ENCODE measurements around the gene UBE2E2.

UBE2E2 gene

DNA sequence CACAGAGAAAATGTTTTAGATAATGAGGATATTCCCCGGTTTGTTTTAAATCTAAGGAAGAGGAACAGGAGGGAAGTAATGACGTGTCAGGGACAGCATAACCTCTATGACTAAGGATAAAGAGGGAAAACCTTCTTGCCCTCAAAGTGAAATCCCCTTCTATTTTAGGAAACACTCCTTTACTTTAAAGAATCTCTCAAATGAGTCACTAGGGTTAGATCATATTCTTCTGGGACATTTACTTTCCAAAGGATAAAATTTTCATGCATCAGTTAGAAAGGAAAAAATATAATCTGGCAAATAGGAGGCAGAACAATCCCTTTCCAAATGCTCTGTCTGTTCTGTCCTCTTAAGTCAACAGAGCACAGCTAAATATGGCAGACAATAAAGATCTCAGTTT lies 43.2 kb upstream of the UBE2E2 start:
- no peaks in the 10 kb centered on the region for H3K79me2 ChIP-seq (ENCODE audit: control insufficient read depth, low read length)
- H3K36me3 ChIP-seq (ENCODE audit: control insufficient read depth, low read length), result no peaks in the 10 kb centered on the region
- no peaks in the 10 kb centered on the region for H4K20me1 ChIP-seq (ENCODE audit: control insufficient read depth, insufficient read depth, low read depth, low read length)
- TF ChIP-seq, protein P1, sequence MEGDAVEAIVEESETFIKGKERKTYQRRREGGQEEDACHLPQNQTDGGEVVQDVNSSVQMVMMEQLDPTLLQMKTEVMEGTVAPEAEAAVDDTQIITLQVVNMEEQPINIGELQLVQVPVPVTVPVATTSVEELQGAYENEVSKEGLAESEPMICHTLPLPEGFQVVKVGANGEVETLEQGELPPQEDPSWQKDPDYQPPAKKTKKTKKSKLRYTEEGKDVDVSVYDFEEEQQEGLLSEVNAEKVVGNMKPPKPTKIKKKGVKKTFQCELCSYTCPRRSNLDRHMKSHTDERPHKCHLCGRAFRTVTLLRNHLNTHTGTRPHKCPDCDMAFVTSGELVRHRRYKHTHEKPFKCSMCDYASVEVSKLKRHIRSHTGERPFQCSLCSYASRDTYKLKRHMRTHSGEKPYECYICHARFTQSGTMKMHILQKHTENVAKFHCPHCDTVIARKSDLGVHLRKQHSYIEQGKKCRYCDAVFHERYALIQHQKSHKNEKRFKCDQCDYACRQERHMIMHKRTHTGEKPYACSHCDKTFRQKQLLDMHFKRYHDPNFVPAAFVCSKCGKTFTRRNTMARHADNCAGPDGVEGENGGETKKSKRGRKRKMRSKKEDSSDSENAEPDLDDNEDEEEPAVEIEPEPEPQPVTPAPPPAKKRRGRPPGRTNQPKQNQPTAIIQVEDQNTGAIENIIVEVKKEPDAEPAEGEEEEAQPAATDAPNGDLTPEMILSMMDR (IDR thresholded peaks at IDR 0.05; ENCODE audit: low read depth, low read length, poor library complexity, severe bottlenecking), result no peak
- TF ChIP-seq EZH2phosphoT487 (IDR thresholded peaks at IDR 0.05; ENCODE audit: borderline replicate concordance, low read length), result no peak
- H3K9me2 ChIP-seq (replicated peaks; ENCODE audit: control insufficient read depth, low read length), result no peaks in the 10 kb centered on the region
- H3K27me3 ChIP-seq (ENCODE audit: control insufficient read depth, low read length), result peaks cover 15% of the 10 kb centered on the region; the same call in 1 of the 2 replicates
- no peaks in the 10 kb centered on the region for H3K9me3 ChIP-seq (ENCODE audit: control insufficient read depth, insufficient read depth, low read length)
- H3K4me2 ChIP-seq (ENCODE audit: low read length), result no peak overlapping the region
- no peaks in the 10 kb centered on the region for H3F3A ChIP-seq (ENCODE audit: control insufficient read depth, insufficient read depth)
- no peak overlapping the region for H3K27ac ChIP-seq (ENCODE audit: low read depth, low read length)
- peaks cover 13% of the 10 kb centered on the region for H3K4me1 ChIP-seq (ENCODE audit: control insufficient read depth, low read length)
- no peak overlapping the region for H3K4me3 ChIP-seq (ENCODE audit: low read length)

- H3K4me3 ChIP-seq (ENCODE audit: low read length), result no peak overlapping the region
- peaks cover 13% of the 10 kb centered on the region for H3K4me1 ChIP-seq (ENCODE audit: control insufficient read depth, low read length)
- H3K79me2 ChIP-seq (ENCODE audit: control insufficient read depth, low read length), result no peaks in the 10 kb centered on the region
- H3K4me2 ChIP-seq (ENCODE audit: low read length), result no peak overlapping the region
- H3K36me3 ChIP-seq (ENCODE audit: control insufficient read depth, low read length), result no peaks in the 10 kb centered on the region
- TF ChIP-seq, protein P1 (IDR thresholded peaks at IDR 0.05; ENCODE audit: low read depth, low read length, poor library complexity, severe bottlenecking), result no peak
- TF ChIP-seq EZH2phosphoT487 (IDR thresholded peaks at IDR 0.05; ENCODE audit: borderline replicate concordance, low read length), result no peak
- no peaks in the 10 kb centered on the region for H3K9me2 ChIP-seq (replicated peaks; ENCODE audit: control insufficient read depth, low read length)
- no peaks in the 10 kb centered on the region for H4K20me1 ChIP-seq (ENCODE audit: control insufficient read depth, insufficient read depth, low read depth, low read length)
- peaks cover 16% of the 10 kb centered on the region; the same call in 1 of the 2 replicates for H3K27me3 ChIP-seq (ENCODE audit: control insufficient read depth, low read length)
- no peaks in the 10 kb centered on the region for H3K9me3 ChIP-seq (ENCODE audit: control insufficient read depth, insufficient read depth, low read length)
- H3F3A ChIP-seq (ENCODE audit: control insufficient read depth, insufficient read depth), result no peaks in the 10 kb centered on the region
- no peak overlapping the region for H3K27ac ChIP-seq (ENCODE audit: low read depth, low read length)
These were observed 41.8 kb upstream of the UBE2E2 start for GRCh38 chr3:23161308-23161707.

DNA sequence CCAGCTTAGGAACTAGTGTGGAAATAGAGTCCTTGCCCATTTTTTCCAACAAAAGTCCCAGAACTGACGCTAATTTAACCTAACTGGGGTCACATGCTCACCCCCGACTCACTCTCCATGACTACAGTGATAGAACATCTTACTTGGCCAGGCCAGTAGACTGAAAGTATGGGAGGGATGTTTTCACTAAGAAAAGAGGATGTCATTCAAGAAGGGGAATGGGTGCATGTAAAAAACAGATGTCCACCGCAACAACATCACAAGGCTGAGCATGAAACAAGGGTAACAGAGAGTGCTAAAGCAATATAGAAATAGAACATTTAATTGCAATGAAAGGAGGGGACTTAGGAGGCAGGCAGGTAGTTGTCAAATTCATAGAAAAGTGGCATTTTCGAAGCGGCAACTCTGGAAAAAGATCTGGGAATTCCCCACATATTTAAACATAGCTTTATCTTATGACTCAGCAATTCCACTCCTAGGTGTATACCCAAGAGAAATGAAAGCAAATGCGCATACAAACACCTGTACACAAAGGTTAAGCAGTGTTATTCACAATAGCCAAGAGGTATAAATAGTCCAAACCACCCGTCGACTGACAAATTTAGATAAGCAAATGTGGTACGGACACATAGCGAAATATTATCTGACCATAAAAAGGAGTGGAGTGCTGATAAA lies 41.1 kb upstream of the UBE2E2 start:
- no peak overlapping the region for H3K4me3 ChIP-seq (ENCODE audit: low read length)
- no peaks in the 10 kb centered on the region for H3K9me3 ChIP-seq (ENCODE audit: control insufficient read depth, insufficient read depth, low read length)
- H3K4me2 ChIP-seq (ENCODE audit: low read length), result peak overlapping the region; percentile 0; the same call in 1 of the 2 replicates
- no peak for TF ChIP-seq EZH2phosphoT487 (IDR thresholded peaks at IDR 0.05; ENCODE audit: borderline replicate concordance, low read length)
- TF ChIP-seq, protein P1 (IDR thresholded peaks at IDR 0.05; ENCODE audit: low read depth, low read length, poor library complexity, severe bottlenecking), result no peak
- no peaks in the 10 kb centered on the region for H3K79me2 ChIP-seq (ENCODE audit: control insufficient read depth, low read length)
- no peak overlapping the region for H3K27ac ChIP-seq (ENCODE audit: low read depth, low read length)
- H3K9me2 ChIP-seq (replicated peaks; ENCODE audit: control insufficient read depth, low read length), result no peaks in the 10 kb centered on the region
- no peaks in the 10 kb centered on the region for H3K36me3 ChIP-seq (ENCODE audit: control insufficient read depth, low read length)
- peaks cover 21% of the 10 kb centered on the region for H3K27me3 ChIP-seq (ENCODE audit: control insufficient read depth, low read length)
- peaks cover 13% of the 10 kb centered on the region for H3K4me1 ChIP-seq (ENCODE audit: control insufficient read depth, low read length)
- no peaks in the 10 kb centered on the region for H3F3A ChIP-seq (ENCODE audit: control insufficient read depth, insufficient read depth)
- H4K20me1 ChIP-seq (ENCODE audit: control insufficient read depth, insufficient read depth, low read depth, low read length), result no peaks in the 10 kb centered on the region
